ENCODE results near the gene SH3GL2.

SH3GL2 gene

GRCh38 chr9:17665450-17665849, 86.6 kb downstream of the SH3GL2 start:
- DNase-seq: no peak

GRCh38 chr9:17669206-17669605, 90.3 kb downstream of the SH3GL2 start:
- no peak for DNase-seq

- DNase-seq: no peak
Measured at GRCh38 chr9:17682684-17683083, 103.8 kb downstream of the SH3GL2 start.

- no peak for DNase-seq
Measured at GRCh38 chr9:17688834-17689233, 110.0 kb downstream of the SH3GL2 start.

GRCh38 chr9:17694336-17694735, 115.5 kb downstream of the SH3GL2 start:
- DNase-seq: no peak

- DNase-seq: no peak
Measured at GRCh38 chr9:17695482-17695881, 116.6 kb downstream of the SH3GL2 start.

- DNase-seq: no peak
Measured at GRCh38 chr9:17699615-17700330, 120.9 kb downstream of the SH3GL2 start.

GRCh38 chr9:17706347-17706746, 127.5 kb downstream of the SH3GL2 start:
- DNase-seq: no peak

GRCh38 chr9:17719053-17719452, 140.2 kb downstream of the SH3GL2 start:
- no peak for DNase-seq

- no peak for DNase-seq
Measured at GRCh38 chr9:17721954-17722353, 143.1 kb downstream of the SH3GL2 start.

GRCh38 chr9:17723656-17724055, 144.8 kb downstream of the SH3GL2 start:
- DNase-seq: no peak

- DNase-seq: no peak
Measured at GRCh38 chr9:17725399-17726010, 146.6 kb downstream of the SH3GL2 start.

GRCh38 chr9:17726298-17726697, 147.4 kb downstream of the SH3GL2 start:
- no peak for DNase-seq

- DNase-seq: no peak
Measured at GRCh38 chr9:17730899-17731298, 152.0 kb downstream of the SH3GL2 start.

- no peak for DNase-seq
Measured at GRCh38 chr9:17731308-17731707, 152.4 kb downstream of the SH3GL2 start.

GRCh38 chr9:17734674-17735073, 155.8 kb downstream of the SH3GL2 start:
- no peak for DNase-seq

- DNase-seq: no peak
Measured at GRCh38 chr9:17735859-17736258, 157.0 kb downstream of the SH3GL2 start.

- DNase-seq: no peak
Measured at GRCh38 chr9:17739022-17739421, 160.2 kb downstream of the SH3GL2 start.

GRCh38 chr9:17739736-17740135, 160.9 kb downstream of the SH3GL2 start:
- no peak for DNase-seq

GRCh38 chr9:17742067-17742466, 163.2 kb downstream of the SH3GL2 start:
- peak; percentile 40 for DNase-seq

GRCh38 chr9:17744786-17745185, 165.9 kb downstream of the SH3GL2 start:
- DNase-seq: no peak

- DNase-seq: no peak
Measured at GRCh38 chr9:17750269-17750668, 171.4 kb downstream of the SH3GL2 start.

- DNase-seq: no peak
Measured at GRCh38 chr9:17751486-17751885, 172.6 kb downstream of the SH3GL2 start.

- no peak for DNase-seq
Measured at GRCh38 chr9:17752021-17752420, 173.2 kb downstream of the SH3GL2 start.

GRCh38 chr9:17757816-17758215, 178.9 kb downstream of the SH3GL2 start:
- no peak for DNase-seq
